HL-60/S4 (cell line): ENCODE measurements around the gene SLC30A7.
"Not testable (repeated sequence)": the region's sequence is repeated elsewhere in the genome, so short reads cannot be mapped to it uniquely, and the experiment has no call there.

Experiments used
- in situ Hi-C: fragments of 300-500 bp; cut with MboI; formaldehyde crosslinking; loops from 2 replicates; pipeline ENCODE4 v1.14.3; 2022; ENCODE audit warnings: low sequenced_read_pairs

SLC30A7 gene

DNA sequence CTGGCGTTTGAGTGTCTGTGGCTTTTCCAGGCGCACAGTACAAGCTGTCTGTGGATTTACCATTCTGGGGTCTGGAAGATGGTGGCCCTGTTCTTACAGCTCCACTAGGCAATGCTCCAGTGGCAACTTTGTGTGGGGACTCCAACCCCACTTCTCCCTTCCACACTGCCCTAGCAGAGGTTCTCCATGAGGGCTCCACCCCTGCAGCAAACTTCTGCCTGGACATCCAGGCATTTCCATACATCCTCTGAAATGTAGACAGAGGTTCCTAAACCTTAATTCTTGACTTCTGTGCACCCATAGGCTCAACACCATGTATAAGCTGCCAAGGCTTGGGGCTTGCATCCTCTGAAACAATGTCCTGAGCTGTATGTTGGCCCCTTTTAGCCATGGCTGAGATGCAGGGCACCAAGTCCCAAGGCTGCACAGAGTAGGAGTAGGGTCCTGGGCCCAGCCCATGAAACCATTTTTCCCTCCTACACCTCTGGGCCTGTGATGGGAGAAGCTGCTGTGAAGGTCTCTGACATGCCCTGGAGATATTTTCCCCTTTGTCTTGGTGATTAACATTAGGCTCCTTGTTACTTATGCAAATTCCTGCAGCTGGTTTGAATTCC, 5.9 kb upstream of the SLC30A7 start:
- in situ Hi-C loops = not testable (repeated sequence)

DNA sequence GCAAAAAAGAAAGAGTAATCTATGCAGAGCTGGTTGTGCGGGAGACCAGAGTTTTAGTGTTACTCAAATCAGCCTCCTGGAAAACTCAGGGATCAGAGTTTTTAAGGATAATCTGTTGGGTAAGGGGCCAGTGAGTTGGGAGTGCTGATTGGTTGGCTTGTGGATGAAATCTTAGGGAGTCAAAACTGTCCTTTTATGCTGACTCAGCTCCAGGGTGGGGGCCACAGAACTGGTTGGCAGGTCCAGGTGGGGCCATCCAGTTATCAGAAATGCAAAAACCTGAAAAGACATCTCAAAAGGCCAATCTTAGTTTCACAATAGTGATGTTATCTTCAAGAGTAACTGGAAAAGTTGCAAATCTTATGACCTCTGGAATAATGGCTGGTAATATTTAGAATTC, 4.5 kb upstream of the SLC30A7 start:
- in situ Hi-C loops = no loop called here

DNA sequence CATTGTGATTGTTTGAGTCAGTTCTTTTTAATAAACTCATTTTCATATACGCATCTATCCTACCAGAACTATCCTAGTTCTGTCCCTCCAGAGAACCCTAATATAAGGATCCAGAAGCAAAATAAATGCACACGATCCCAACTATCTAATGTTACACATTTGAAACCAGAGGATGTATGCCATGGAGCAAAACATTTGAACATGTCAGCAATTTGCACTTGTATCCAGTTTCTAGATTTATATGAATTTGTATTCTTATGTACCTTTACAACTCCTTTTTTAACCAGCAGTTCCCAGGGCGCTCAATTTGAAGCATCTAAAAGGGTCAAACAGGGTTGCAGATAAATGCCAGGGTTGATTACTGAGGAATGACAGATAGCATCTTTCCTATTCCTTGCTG, 3.3 kb upstream of the SLC30A7 start:
- in situ Hi-C loops = no loop called here

DNA sequence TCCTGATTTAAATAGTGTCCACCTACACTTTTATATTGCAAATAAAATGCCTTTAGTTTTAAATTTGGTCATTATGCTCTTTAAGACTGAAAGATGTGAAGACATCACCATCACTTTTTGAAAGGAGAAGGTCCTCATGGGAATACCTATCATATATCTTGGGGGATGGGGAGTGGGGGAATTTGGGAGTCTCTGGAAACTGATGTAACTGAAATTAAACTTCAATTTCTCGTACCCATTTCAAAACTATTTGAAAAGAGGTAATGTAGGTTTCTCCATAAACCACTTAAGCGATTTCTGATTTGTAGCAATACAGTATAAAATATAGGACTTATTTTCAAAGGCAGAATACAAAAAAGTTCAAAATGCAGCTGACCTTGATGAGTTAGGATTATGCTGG, 2.2 kb upstream of the SLC30A7 start:
- in situ Hi-C loops = no loop called here

DNA sequence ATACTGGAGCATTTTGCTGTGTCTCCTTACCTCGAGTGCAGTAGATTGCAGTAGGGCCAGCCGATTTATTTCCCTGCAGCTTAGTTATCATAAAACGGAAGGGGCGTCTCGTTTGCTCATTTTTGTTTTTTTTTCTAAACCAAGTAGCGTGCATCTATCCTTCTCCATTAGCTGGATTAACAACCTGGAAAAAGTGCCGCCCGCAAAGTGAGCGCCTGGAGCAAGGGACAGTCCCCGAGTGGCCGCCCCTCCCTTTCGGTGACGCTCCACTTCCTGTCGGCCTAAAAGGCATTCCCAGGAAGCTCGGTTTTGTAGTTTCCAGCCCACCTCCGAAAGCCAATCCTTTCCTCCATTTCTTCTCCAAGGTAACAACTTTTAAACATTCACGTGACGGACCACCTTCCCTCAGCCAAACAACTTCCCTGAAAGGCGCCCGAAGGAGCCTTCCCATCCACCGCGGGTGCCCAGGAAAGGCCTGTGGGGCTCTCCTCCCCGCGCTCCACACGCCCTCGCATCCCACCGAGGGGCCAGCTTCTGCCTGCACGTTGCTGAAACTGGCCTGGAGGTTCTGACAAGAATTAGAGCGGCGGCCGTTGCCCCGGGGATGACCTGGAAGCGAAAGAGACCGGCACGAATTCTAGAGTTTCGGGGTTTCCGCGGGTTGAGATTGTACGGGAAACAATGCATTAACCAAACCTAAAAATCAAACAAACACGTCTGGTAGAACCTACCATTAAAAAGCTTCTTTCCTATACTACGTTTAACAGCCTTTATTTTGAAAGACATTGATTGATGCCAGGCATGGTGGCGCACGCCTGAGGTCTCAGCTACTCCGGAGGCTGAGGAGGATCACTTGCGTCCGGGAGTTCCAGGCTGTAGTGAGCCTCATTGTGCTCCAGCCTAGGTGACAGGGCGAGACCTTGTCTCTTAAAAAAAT, 1.0 kb upstream of the SLC30A7 start, which contains the start of gene EXTL2:
Gene EXTL2 (minus strand): TSS at position 240 of the 937 bp plus-strand sequence. CDS start 6,085 bp downstream, outside the sequence.
- in situ Hi-C loops = no loop called here

DNA sequence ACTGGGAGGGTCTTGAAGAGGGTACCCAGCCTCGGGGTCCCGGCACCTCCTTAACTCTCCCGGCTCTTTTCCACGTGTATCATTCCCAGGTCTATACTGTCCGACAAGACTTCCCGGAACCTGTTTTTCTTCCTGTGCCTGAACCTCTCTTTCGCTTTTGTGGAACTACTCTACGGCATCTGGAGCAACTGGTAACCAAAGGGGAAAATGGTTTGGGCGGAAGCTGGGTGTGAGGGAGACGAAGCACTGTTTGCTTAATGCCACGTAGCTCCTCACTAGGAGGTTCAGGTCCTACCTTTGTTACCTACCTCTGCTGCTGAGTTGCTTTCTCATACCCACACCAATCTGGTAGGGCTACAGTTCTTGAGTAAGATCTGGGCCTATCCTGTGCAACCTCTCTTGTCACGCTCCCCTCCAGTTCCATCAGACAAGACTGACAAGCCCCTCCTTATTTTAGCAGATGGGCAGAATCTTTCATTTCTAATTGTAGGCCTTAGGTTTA, 642 bp downstream of the SLC30A7 start:
- in situ Hi-C loops = no loop called here

DNA sequence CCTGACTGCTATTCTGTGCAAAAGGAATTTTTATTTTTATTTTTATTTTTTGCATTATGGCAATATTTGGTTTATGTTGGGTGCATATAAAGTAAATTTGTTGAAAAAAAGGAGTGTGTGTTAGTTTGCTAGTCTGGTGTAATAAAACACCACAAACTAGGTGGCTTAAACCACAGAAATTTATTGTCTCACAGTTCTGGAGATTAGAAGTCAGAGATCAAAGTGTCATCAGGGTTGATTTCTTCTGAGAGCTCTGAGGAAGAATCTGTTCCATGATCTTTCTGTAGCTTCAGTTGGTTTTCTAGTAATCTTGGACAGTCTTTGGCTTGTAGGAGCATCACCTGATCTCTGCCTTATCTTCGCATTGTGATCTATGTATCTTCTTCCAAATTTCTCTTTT, 6.5 kb downstream of the SLC30A7 start:
- in situ Hi-C loops = no loop called here

DNA sequence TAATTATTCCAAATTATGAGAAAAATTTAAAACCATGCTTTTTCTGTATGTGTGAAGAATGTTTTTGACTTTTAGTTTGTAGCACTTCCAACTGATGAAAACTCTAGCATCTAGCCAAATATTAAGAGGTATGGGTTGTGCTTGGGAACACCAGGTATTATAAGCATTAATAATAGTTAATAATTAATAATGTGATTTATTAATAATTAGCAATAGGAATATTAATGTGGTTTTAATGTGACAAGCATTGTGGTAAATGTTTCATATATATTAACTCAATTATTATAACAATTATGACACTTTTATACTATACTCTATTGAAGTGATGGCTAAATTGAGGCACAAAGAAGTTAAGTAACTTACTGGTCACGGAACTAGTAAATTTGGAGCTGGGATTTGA, 7.9 kb downstream of the SLC30A7 start:
- in situ Hi-C loops = no loop called here

DNA sequence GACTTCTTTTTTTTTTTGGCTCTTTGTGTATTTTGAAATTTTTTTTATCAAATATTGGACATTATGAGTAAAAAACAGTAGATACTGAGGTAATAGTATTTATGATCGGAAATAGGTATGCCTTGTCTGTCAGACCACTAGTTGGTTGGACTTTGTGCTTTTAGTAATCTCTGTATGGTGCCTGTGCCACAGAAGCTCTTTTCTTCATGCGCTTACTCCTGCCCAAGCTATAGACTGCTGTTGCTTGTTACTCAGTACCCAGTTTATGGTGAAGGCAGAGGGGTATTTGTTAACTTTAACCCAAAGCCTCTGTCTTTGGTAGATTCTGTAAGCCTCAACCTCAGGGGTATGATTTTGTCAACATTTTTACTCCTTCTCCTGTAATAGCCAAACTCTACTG, 8.6 kb downstream of the SLC30A7 start:
- in situ Hi-C loops = no loop called here

DNA sequence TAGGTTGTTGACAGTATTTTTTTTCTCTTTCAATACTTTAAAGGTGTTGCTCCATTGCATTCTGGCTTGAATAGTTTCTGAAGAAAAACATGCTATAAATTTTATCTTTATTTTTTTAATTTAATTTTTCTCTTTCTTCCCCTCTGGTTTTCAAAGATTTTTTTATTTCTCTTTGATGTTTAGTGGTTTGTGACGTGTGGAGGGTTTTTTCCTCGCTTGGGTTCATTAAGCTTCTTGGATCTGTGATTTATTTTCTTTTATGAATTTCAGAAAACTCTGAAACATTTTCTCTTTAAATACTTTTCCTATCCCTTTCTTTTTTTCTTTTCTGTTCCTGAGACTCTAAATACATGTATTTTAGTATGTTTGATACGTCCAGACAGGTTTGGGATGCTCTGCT, 9.3 kb downstream of the SLC30A7 start:
- in situ Hi-C loops = no loop called here

DNA sequence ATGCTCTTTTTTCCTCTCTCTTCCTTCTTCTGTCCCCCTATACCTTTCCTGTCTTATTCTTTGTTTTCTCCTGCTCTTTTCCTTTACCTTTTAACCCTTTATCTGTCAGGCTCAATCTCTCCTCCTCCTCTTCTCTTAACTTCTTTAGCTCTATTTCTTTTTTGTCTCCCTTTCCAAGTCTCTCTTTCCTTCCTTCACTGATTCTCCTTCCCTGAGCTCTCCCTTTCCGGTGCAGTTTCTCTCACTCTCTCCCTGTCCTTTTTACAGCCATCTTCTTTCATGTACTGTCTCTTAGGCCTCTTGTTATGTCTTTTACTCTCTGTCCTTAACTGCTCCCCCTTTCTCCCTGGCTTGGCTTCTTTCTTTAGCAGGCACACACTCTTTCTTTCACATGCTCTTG, 12.0 kb downstream of the SLC30A7 start:
- in situ Hi-C loops = no loop called here

DNA sequence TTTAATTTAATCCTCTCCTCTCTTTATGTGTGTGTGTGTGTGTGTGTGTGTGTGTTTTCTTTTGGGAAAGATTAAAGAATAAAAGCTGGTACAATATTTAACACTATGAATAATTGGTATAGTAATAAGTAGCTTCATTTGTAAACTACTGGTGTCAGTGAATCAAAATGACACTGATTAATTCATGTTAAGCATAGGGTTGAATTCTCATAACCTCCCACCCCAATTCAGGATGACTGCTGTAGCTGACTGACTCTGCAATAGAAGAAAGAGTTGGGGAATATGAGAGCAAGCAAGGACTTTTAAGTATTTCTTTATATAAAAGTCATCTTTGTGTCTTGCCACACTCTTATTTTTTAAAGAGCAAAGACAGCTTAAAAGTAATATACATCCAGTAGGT, 13.1 kb downstream of the SLC30A7 start:
- in situ Hi-C loops = no loop called here

DNA sequence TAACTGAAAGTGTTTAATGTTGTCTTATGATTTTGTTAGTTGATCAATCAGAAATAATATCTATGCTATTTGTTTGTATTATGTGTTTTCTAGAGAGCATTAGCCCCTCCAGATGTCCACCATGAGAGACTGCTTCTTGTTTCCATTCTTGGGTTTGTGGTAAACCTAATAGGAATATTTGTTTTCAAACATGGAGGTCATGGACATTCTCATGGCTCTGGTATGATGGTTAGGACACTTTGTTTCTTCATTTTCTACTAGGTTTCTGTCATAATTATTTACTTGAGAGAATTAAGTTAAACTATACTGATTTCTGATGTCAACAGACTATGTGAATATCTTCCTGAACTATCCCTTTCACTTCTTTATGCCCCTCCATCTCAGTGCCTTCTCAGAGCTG, 16.1 kb downstream of the SLC30A7 start:
- in situ Hi-C loops = no loop called here

DNA sequence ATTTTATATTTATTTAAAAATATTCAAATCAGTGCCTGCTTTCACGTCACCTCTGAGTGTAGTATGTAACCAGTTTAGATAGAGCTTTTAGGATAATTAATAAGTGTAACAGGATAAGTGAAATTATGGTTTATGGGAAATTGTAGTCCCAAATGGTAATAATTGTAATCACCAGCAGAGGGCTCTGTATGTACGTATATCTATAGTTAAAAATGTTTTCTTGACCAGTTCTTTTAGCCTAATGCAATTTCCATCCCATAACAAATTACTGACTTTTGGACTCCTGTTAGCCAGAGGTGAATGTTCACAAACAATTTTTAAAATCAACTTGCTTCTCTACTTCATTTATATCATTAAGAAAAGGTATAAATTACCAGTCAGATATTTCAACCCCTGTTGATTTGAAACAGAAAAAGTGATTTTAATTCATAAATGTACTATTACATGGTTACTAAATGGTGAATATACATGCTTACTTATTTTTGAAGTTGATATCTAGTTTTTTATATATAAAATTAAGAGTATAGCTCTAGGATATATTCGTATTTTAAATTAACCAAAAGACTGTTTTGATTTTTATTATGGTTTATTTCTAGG, 25.3 kb downstream of the SLC30A7 start:
- in situ Hi-C loops = loop anchor here (10.0 kb wide), 1 partner anchor 364 kb away; no protein-coding TSS in a partner anchor

DNA sequence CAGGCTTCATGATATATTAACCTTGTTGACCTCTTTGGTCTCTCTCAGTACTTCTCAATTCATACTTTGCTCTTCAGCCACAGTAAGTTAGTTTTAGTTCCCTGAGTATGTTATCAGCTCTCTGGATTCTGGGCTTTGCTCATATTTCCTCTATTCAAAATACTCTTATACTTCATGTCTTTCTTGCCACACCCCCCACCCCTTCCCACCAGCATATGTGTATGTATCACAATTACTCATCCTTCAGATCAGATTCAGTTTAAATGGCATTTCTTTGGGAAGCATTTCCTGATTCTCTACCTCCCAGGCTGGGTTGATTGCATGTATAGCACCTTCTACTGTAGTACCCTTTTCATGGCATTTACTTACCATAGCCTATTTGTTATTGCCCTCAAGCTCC, 28.3 kb downstream of the SLC30A7 start:
- in situ Hi-C loops = loop anchor here (10.0 kb wide), 1 partner anchor 361 kb away; no protein-coding TSS in a partner anchor

DNA sequence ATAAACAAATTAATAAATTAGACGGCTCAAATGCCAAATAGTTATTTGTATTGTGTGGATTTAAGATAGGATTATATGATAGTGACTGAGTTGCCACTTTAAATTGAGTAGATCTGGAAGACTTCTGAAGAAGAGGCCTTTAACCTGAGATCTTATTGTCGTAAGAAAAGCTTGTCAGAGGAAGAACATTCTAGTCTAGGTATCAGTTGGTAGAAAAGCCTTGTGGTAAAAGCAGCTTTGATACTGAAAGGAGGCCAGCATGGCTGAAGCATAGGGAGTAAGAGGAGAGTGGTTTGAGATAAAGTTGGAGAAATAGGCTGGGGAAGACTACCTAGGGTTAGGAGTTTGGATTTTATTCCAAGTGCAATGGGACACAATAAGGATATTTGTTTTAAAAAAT, 29.1 kb downstream of the SLC30A7 start:
- in situ Hi-C loops = loop anchor here (10.0 kb wide), 1 partner anchor 360 kb away; no protein-coding TSS in a partner anchor

DNA sequence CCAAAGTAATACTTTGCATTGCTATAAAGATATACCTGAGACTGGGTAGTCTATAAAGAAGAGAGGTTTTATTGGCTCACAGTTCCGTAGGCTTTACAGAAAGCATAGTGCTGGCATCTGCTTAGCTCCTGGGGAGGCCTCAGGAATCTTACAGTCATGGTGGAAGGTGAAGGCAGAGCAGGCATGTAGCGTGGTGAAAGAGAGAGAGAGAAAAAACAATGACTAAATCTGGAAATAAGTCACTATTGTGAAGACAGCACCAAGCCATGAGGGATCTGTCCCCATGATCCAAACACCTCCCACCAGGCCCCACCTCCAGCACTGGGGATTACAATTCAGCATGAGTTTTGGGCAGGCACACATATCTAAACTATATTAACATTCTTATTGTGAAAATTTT, 30.4 kb downstream of the SLC30A7 start:
- in situ Hi-C loops = loop anchor here (10.0 kb wide), 1 partner anchor 359 kb away; no protein-coding TSS in a partner anchor

DNA sequence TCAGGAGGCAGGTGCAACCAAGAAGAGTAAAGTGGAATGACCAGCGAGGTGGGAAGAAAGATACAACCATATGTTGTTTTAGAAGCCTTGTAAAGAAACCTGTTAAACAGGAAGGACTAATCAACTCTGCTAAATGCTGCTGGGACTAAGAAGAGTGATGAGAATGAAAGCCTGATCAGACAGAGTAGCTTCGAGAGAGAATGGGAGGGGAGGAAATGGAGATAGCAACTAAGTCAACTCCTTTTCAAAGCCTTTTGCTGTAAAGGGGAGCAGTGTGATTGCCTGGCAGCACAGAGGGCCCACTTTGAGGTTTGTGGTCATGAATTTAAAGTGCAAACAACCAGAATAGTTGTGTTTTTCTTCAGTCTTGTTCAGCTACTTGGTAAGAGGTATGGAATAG, 31.4 kb downstream of the SLC30A7 start:
- in situ Hi-C loops = loop anchor here (10.0 kb wide), 1 partner anchor 358 kb away; no protein-coding TSS in a partner anchor

DNA sequence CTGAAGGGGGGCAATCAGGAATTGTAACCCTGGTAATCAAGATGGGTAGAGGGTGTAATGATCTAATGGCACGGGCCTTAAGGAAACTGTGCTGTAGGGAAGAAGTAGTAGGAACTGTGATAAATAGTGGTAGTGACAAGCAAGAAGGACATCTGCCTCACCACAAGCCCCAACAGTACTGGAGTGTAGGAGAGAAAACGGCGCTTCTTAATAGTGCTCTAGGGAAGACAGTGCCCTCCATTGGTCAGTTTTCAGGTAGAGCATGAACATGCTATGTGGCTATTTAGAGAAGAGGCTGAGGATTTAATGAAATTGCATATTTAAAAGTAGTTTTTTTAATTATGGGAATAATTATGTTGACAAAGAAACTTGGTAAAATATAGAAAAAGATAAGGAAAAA, 32.2 kb downstream of the SLC30A7 start:
- in situ Hi-C loops = loop anchor here (10.0 kb wide), 1 partner anchor 357 kb away; no protein-coding TSS in a partner anchor

DNA sequence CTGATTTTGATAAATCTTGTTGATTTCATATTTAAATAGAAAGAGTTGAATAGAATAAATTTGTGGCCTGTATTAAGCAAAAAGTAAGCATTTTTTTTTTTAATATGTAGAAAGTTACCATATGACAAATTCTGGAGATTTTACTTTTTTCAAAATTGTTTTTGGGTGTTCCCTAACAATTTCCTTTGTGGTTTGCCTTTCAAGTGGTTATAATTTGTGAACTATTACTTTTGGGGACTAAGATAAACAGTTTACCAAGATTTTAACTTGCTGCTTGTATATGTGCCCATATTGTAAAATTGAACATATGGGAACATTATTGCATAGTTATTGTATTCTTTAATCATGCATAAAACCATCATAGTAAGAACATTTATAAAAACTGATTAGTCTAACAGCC, 34.6 kb downstream of the SLC30A7 start:
- in situ Hi-C loops = no loop called here

DNA sequence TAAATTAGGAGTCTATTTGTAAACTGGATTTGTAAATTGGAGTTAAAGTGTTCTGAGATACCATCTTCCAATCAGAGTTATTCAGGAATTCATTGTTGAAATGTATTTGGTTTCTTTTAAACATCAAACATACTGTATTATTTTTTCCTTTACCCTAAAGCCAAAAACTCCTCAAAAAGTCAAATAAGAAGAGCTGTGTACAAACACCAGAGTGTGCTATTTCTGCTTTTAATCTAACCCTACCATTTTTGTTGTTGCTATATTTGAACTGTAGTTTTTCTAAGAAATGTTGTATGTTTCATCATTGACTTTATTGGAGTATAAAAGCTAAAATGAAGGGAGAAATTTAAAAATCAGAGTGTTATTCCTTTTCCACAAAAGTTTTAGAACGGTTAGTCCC, 35.8 kb downstream of the SLC30A7 start:
- in situ Hi-C loops = no loop called here
